ENCODE results near the gene CUX1.
"Not testable (repeated sequence)": the region's sequence is repeated elsewhere in the genome, so short reads cannot be mapped to it uniquely, and the experiment has no call there.

Gene CUX1

GRCh38 chr7:101795461-101795860 is 22.0 kb upstream of the CUX1 start:
- DNase-seq (ENCODE audit: low spot score): no peak

GRCh38 chr7:101798173-101798572 is 19.3 kb upstream of the CUX1 start:
- DNase-seq (ENCODE audit: low spot score): not testable (repeated sequence)

GRCh38 chr7:101803203-101804087 is 14.0 kb upstream of the CUX1 start:
- DNase-seq (ENCODE audit: low spot score): no peak

GRCh38 chr7:101804088-101804963 is 13.1 kb upstream of the CUX1 start:
- DNase-seq (ENCODE audit: low spot score): no peak

GRCh38 chr7:101804967-101805366 is 12.5 kb upstream of the CUX1 start:
- no peak for DNase-seq (ENCODE audit: low spot score)

- no peak for DNase-seq (ENCODE audit: low spot score)
Measured at GRCh38 chr7:101812595-101812994, 4.8 kb upstream of the CUX1 start.

- DNase-seq (ENCODE audit: low spot score): no peak
Measured at GRCh38 chr7:101813402-101814019, 3.9 kb upstream of the CUX1 start.

GRCh38 chr7:101814081-101814990 is 3.1 kb upstream of the CUX1 start:
- peak; percentile 69 for DNase-seq (ENCODE audit: low spot score)

- DNase-seq (ENCODE audit: low spot score): peak; percentile 55
Measured at GRCh38 chr7:101814991-101815825, 2.2 kb upstream of the CUX1 start.

GRCh38 chr7:101815826-101816594 is 1.4 kb upstream of the CUX1 start:
- peak; percentile 87 for DNase-seq (ENCODE audit: low spot score)

GRCh38 chr7:101816595-101817470 is 593 bp upstream of the CUX1 start:
- peak; percentile 54 for DNase-seq (ENCODE audit: low spot score)

- DNase-seq (ENCODE audit: low spot score): no peak
Measured at GRCh38 chr7:101818287-101819071, 1.1 kb downstream of the CUX1 start.

- DNase-seq (ENCODE audit: low spot score): no peak
Measured at GRCh38 chr7:101819183-101819582, 1.8 kb downstream of the CUX1 start.

- no peak for DNase-seq (ENCODE audit: low spot score)
Measured at GRCh38 chr7:101819913-101820522, 2.6 kb downstream of the CUX1 start.

GRCh38 chr7:101820703-101821102 is 3.3 kb downstream of the CUX1 start:
- DNase-seq (ENCODE audit: low spot score): no peak

- DNase-seq (ENCODE audit: low spot score): not testable (repeated sequence)
Measured at GRCh38 chr7:101822632-101823031, 5.2 kb downstream of the CUX1 start.

- DNase-seq (ENCODE audit: low spot score): no peak
Measured at GRCh38 chr7:101823096-101823495, 5.7 kb downstream of the CUX1 start.
